Astrocyte (in vitro differentiated cells and primary cell): Measurements from ENCODE around the gene COBL. TPM values are rescaled to one million over a fixed set of nuclear protein-coding genes. Genes with fewer than 3 reads are reported as not detected.
A peak's percentile ranks its signal among the peaks of the same experiment; 100 is the strongest.

Experiments
- DNase-seq: peaks from one replicate; pipeline ENCODE4 v3.0.0-alpha.2; 2010; ENCODE audit warnings: low read depth
- FAIRE-seq: peaks from 2 replicates; lab custom pipeline; 2011; peaks lifted over from hg19 to GRCh38; lab: Jason Lieb, UNC
- H2AFZ ChIP-seq: 2 replicates; pipeline ENCODE4 v1.6.0; 2012; ENCODE audit warnings: low read depth, low read length, inconsistent platforms
- H3K27ac ChIP-seq: 2 replicates; pipeline ENCODE4 v1.5.1; 2011; ENCODE audit warnings: low read depth, low read length, inconsistent platforms
- H3K27me3 ChIP-seq: 2 replicates; pipeline ENCODE4 v1.6.0; 2011; ENCODE audit warnings: low read length, inconsistent platforms; ENCODE audit not compliant: insufficient read depth
- H3K36me3 ChIP-seq: 2 replicates; pipeline ENCODE4 v1.5.1; 2011; ENCODE audit warnings: low read length, inconsistent platforms; ENCODE audit not compliant: insufficient read depth
- H3K4me1 ChIP-seq: 2 replicates; pipeline ENCODE4 v1.5.1; 2011; ENCODE audit warnings: low read length, inconsistent platforms; ENCODE audit not compliant: insufficient read depth
- H3K4me2 ChIP-seq: 2 replicates; pipeline ENCODE4 v1.6.0; 2012; ENCODE audit warnings: low read length, inconsistent platforms
- H3K4me3 ChIP-seq: 2 replicates; pipeline ENCODE4 v1.5.1; 2011; ENCODE audit warnings: low read depth, mild to moderate bottlenecking, low read length, inconsistent platforms; ENCODE audit not compliant: insufficient read depth
- H3K79me2 ChIP-seq: 2 replicates; pipeline ENCODE4 v1.6.0; 2012; ENCODE audit warnings: mild to moderate bottlenecking, low read length, inconsistent platforms; ENCODE audit not compliant: insufficient read depth
- H3K9ac ChIP-seq: 2 replicates; pipeline ENCODE4 v1.6.0; 2012; ENCODE audit warnings: mild to moderate bottlenecking, low read length, inconsistent platforms
- H3K9me3 ChIP-seq: 2 replicates; pipeline ENCODE4 v1.5.1; 2012; ENCODE audit warnings: low read depth, mild to moderate bottlenecking, low read length, inconsistent platforms; ENCODE audit not compliant: insufficient read depth
- H4K20me1 ChIP-seq: 2 replicates; pipeline ENCODE4 v1.6.0; 2012; ENCODE audit warnings: low read length, inconsistent platforms; ENCODE audit not compliant: insufficient read depth
- H3K27ac Mint-ChIP-seq: one replicate; pipeline ENCODE4 v1.8.0; 2021; ENCODE audit warnings: mild to moderate bottlenecking, mixed read lengths; ENCODE audit not compliant: unreplicated experiment
- H3K27me3 Mint-ChIP-seq: one replicate; pipeline ENCODE4 v1.8.0; 2021; ENCODE audit warnings: low read depth, mixed read lengths; ENCODE audit not compliant: unreplicated experiment
- H3K36me3 Mint-ChIP-seq: one replicate; pipeline ENCODE4 v1.8.0; 2021; ENCODE audit warnings: low read depth, mixed read lengths; ENCODE audit not compliant: unreplicated experiment
- H3K4me1 Mint-ChIP-seq: one replicate; pipeline ENCODE4 v1.8.0; 2021; ENCODE audit warnings: low read depth, mixed read lengths; ENCODE audit not compliant: unreplicated experiment
- H3K4me3 Mint-ChIP-seq: one replicate; pipeline ENCODE4 v1.8.0; 2021; ENCODE audit warnings: mild to moderate bottlenecking, moderate library complexity, mixed read lengths; ENCODE audit not compliant: unreplicated experiment
- H3K9me3 Mint-ChIP-seq: one replicate; pipeline ENCODE4 v1.8.0; 2021; ENCODE audit warnings: mild to moderate bottlenecking, mixed read lengths; ENCODE audit not compliant: unreplicated experiment
- CTCF ChIP-seq: IDR thresholded peaks from 2 replicates; pipeline ENCODE4 v1.5.1; 2011; ENCODE audit warnings: low read depth, mild to moderate bottlenecking, inconsistent platforms, low read length, moderate library complexity; ENCODE audit not compliant: insufficient read depth
- EZH2 ChIP-seq: IDR thresholded peaks from 2 replicates; pipeline ENCODE4 v1.6.1; 2012; ENCODE audit warnings: mild to moderate bottlenecking, low read length, inconsistent platforms; ENCODE audit not compliant: insufficient read depth
- total RNA-seq: library from RNA; stranded (reverse); gene quantifications from 2 replicates; pipeline ENCODE4 v1.2.1, GENCODE V29; 2021

Gene COBL
- total RNA-seq, 1 donor from 2014 or later: 6.4 TPM

- TF ChIP-seq CTCF (no peak), EZH2 (no peak)
- H3K36me3 Mint-ChIP-seq: no peaks in the 10 kb centered on the region
- H3K4me3 Mint-ChIP-seq: no peak overlapping the region
- H3K4me1 ChIP-seq: no peaks in the 10 kb centered on the region
- H3K4me3 ChIP-seq: no peak overlapping the region
- DNase-seq (no peak), FAIRE-seq (no peak)
- no peaks in the 10 kb centered on the region for H3K27me3 ChIP-seq
- no peak overlapping the region for H3K4me2 ChIP-seq
- no peaks in the 10 kb centered on the region for H4K20me1 ChIP-seq
- no peak overlapping the region for H3K9ac ChIP-seq
- no peak overlapping the region for H3K27ac ChIP-seq
- no peaks in the 10 kb centered on the region for H3K9me3 ChIP-seq
- H3K79me2 ChIP-seq: no peaks in the 10 kb centered on the region
- H3K9me3 Mint-ChIP-seq: peaks cover 3% of the 10 kb centered on the region
- no peak overlapping the region for H3K27ac Mint-ChIP-seq
- H3K36me3 ChIP-seq: no peaks in the 10 kb centered on the region
- peaks cover 3% of the 10 kb centered on the region for H3K27me3 Mint-ChIP-seq
- peaks cover 15% of the 10 kb centered on the region for H3K4me1 Mint-ChIP-seq
- H2AFZ ChIP-seq: no peak overlapping the region
Observed at GRCh38 chr7:51246258-51247245, 70.1 kb downstream of the COBL start.

- peaks cover 15% of the 10 kb centered on the region for H3K4me1 Mint-ChIP-seq
- no peaks in the 10 kb centered on the region for H3K27me3 ChIP-seq
- no peak overlapping the region for H3K27ac ChIP-seq
- H3K27ac Mint-ChIP-seq: peak overlapping the region; percentile 21
- TF ChIP-seq EZH2 (no peak), CTCF (no peak)
- no peaks in the 10 kb centered on the region for H3K4me1 ChIP-seq
- H3K9ac ChIP-seq: no peak overlapping the region
- no peak overlapping the region for H2AFZ ChIP-seq
- no peaks in the 10 kb centered on the region for H3K79me2 ChIP-seq
- H4K20me1 ChIP-seq: no peaks in the 10 kb centered on the region
- no peak for DNase-seq
- no peak overlapping the region for H3K4me2 ChIP-seq
- H3K4me3 Mint-ChIP-seq: no peak overlapping the region
- H3K9me3 ChIP-seq: no peaks in the 10 kb centered on the region
- H3K9me3 Mint-ChIP-seq: peaks cover 3% of the 10 kb centered on the region
- no peaks in the 10 kb centered on the region for H3K36me3 ChIP-seq
- no peak overlapping the region for H3K4me3 ChIP-seq
- H3K27me3 Mint-ChIP-seq: peaks cover 3% of the 10 kb centered on the region
- H3K36me3 Mint-ChIP-seq: no peaks in the 10 kb centered on the region
- no peak for FAIRE-seq
Observed at GRCh38 chr7:51244885-51245284, 71.7 kb downstream of the COBL start.

- Mint-ChIP-seq H3K9me3 (peaks cover 3% of the 10 kb centered on the region), H3K4me1 (peaks cover 10% of the 10 kb centered on the region), H3K4me3 (no peak overlapping the region), H3K27ac (no peak overlapping the region), H3K36me3 (no peaks in the 10 kb centered on the region), H3K27me3 (peaks cover 3% of the 10 kb centered on the region)
- H2AFZ ChIP-seq: no peak overlapping the region
- TF ChIP-seq EZH2: no peak
- no peak for TF ChIP-seq CTCF
- no peaks in the 10 kb centered on the region for H3K79me2 ChIP-seq
- no peaks in the 10 kb centered on the region for H3K27me3 ChIP-seq
- no peaks in the 10 kb centered on the region for H3K36me3 ChIP-seq
- H3K9me3 ChIP-seq: no peaks in the 10 kb centered on the region
- FAIRE-seq (no peak), DNase-seq (no peak)
- no peak overlapping the region for H3K4me2 ChIP-seq
- no peak overlapping the region for H3K9ac ChIP-seq
- H3K4me3 ChIP-seq: no peak overlapping the region
- no peak overlapping the region for H3K27ac ChIP-seq
- H4K20me1 ChIP-seq: no peaks in the 10 kb centered on the region
- H3K4me1 ChIP-seq: no peaks in the 10 kb centered on the region
Observed at GRCh38 chr7:51244053-51244452, 72.6 kb downstream of the COBL start.
